ENCODE results near the gene ZNF525.
"Not testable (repeated sequence)": the region's sequence is repeated elsewhere in the genome, so short reads cannot be mapped to it uniquely, and the experiment has no call there.

The ZNF525 gene

GRCh38 chr19:53365134-53365898 is at the start of gene ZNF525:
ZNF525 (plus strand) TSS chr19:53365705; CDS start chr19:53372282, 6,577 bp downstream.
- DNase-seq (ENCODE audit: low read depth in 2 of 2), result peak; percentile 87 to 96

- DNase-seq (ENCODE audit: low read depth in 2 of 2), result no peak
Observed at GRCh38 chr19:53328967-53329366, 36.5 kb upstream of the ZNF525 start.

- DNase-seq (ENCODE audit: low read depth in 2 of 2), result no peak
Observed at GRCh38 chr19:53332484-53332883, 33.0 kb upstream of the ZNF525 start.

- DNase-seq (ENCODE audit: low read depth in 2 of 2), result peak in 1 of 2 donors; percentile 10
Observed at GRCh38 chr19:53333066-53333462, 32.4 kb upstream of the ZNF525 start.

- DNase-seq (ENCODE audit: low read depth in 2 of 2), result peak; percentile 89 to 92
Observed at GRCh38 chr19:53333463-53334449, 31.7 kb upstream of the ZNF525 start, which contains the start of gene ZNF845. ZNF845 (plus strand) TSS chr19:53333749; CDS start chr19:53341308, 7,559 bp downstream.

GRCh38 chr19:53344403-53344802 is 21.1 kb upstream of the ZNF525 start:
- not testable (repeated sequence) for DNase-seq (ENCODE audit: low read depth in 2 of 2)

- DNase-seq (ENCODE audit: low read depth in 2 of 2), result no peak
Observed at GRCh38 chr19:53355739-53356138, 9.8 kb upstream of the ZNF525 start.

- DNase-seq (ENCODE audit: low read depth in 2 of 2), result no peak
Observed at GRCh38 chr19:53357821-53358581, 7.5 kb upstream of the ZNF525 start.

GRCh38 chr19:53360056-53360455 is 5.4 kb upstream of the ZNF525 start:
- not testable (repeated sequence) for DNase-seq (ENCODE audit: low read depth in 2 of 2)

GRCh38 chr19:53365899-53366493 is 491 bp downstream of the ZNF525 start:
- DNase-seq (ENCODE audit: low read depth in 2 of 2), result peak; percentile 10 to 18

GRCh38 chr19:53372196-53372595 is 6.7 kb downstream of the ZNF525 start:
- DNase-seq (ENCODE audit: low read depth in 2 of 2), result no peak

GRCh38 chr19:53374288-53374687 is 8.8 kb downstream of the ZNF525 start:
- DNase-seq (ENCODE audit: low read depth in 2 of 2), result no peak

GRCh38 chr19:53374743-53375142 is 9.2 kb downstream of the ZNF525 start:
- no peak for DNase-seq (ENCODE audit: low read depth in 2 of 2)

- no peak for DNase-seq (ENCODE audit: low read depth in 2 of 2)
Observed at GRCh38 chr19:53381376-53381775, 15.9 kb downstream of the ZNF525 start.

GRCh38 chr19:53388168-53388567 is 22.7 kb downstream of the ZNF525 start:
- DNase-seq (ENCODE audit: low read depth in 2 of 2), result no peak

- no peak for DNase-seq (ENCODE audit: low read depth in 2 of 2)
Observed at GRCh38 chr19:53388904-53389303, 23.4 kb downstream of the ZNF525 start.

GRCh38 chr19:53389571-53389970 is 24.1 kb downstream of the ZNF525 start:
- no peak for DNase-seq (ENCODE audit: low read depth in 2 of 2)

GRCh38 chr19:53389978-53390377 is 24.5 kb downstream of the ZNF525 start:
- DNase-seq (ENCODE audit: low read depth in 2 of 2), result no peak

- DNase-seq (ENCODE audit: low read depth in 2 of 2), result no peak
Observed at GRCh38 chr19:53394522-53394973, 29.0 kb downstream of the ZNF525 start.

- peak; percentile 88 to 95 for DNase-seq (ENCODE audit: low read depth in 2 of 2)
Observed at GRCh38 chr19:53394974-53395839, 29.7 kb downstream of the ZNF525 start, which contains the start of gene ZNF765. ZNF765 (plus strand) TSS chr19:53395149; CDS start chr19:53398016, 2,867 bp downstream.
